HEK293 (cell line): ENCODE results near the gene WAPL.
A peak's percentile ranks its signal among the peaks of the same experiment; 100 is the strongest.

Experiments used
- CTCF ChIA-PET: fragments of 350-600 bp; formaldehyde crosslinking; extraction: SDS; loops from one replicate; lab custom pipeline; 2021; ENCODE audit warnings: antibody characterized with exemption; lab: Yijun Ruan, JAX
- POLR2A ChIA-PET: fragments of 300-600 bp; formaldehyde crosslinking; extraction: SDS; loops from one replicate; lab custom pipeline; 2020; ENCODE audit warnings: antibody characterized with exemption, inconsistent platforms; lab: Yijun Ruan, JAX
- H3K27ac ChIP-seq: fragments of 200-500 bp; sonication (Bioruptor generic); 2 replicates; pipeline ENCODE4 v1.5.1; 2014; ENCODE audit warnings: low read depth, low read length, control low read depth, inconsistent platforms; ENCODE audit errors: extremely low read depth
- H3K36me3 ChIP-seq, 2 experiments: fragments of 200-500 bp in 1 of 2; sonication (Bioruptor generic) in 1 of 2; 1 replicate in 1 of 2; 2 replicates in 1 of 2; pipeline ENCODE4 v1.5.1; 2014 to 2017; ENCODE audit warnings: inconsistent platforms in 2 of 2, low read length in 2 of 2; ENCODE audit not compliant: control insufficient read depth in 2 of 2, insufficient read depth in 1 of 2
- H3K4me1 ChIP-seq: fragments of 200-500 bp; sonication (Bioruptor generic); 2 replicates; pipeline ENCODE4 v1.5.1; 2014; ENCODE audit warnings: mild to moderate bottlenecking, low read length, inconsistent platforms; ENCODE audit not compliant: control insufficient read depth, insufficient read depth
- H3K4me3 ChIP-seq: 2 replicates; pipeline ENCODE4 v1.5.1; 2011; ENCODE audit warnings: low read depth, mild to moderate bottlenecking, control low read depth, low read length, moderate library complexity
- H3K9me3 ChIP-seq: fragments of 200-500 bp; sonication (Bioruptor generic); 2 replicates; pipeline ENCODE4 v1.5.1; 2014; ENCODE audit warnings: low read depth, low read length, inconsistent platforms; ENCODE audit not compliant: control insufficient read depth, insufficient read depth
- INSM2 ChIP-seq: fragments of 450-650 bp; formaldehyde crosslinking; IDR thresholded peaks from 2 replicates; pipeline ENCODE4 v1.5.1; 2016; ENCODE audit warnings: missing biosample characterization, missing genetic modification characterization
- KLF7 ChIP-seq: fragments of 450-650 bp; formaldehyde crosslinking; IDR thresholded peaks from 2 replicates; pipeline ENCODE4 v1.5.1; 2016; ENCODE audit warnings: missing biosample characterization, missing genetic modification characterization, borderline replicate concordance
- MZF1 ChIP-seq: fragments of 450-650 bp; formaldehyde crosslinking; IDR thresholded peaks from 2 replicates; pipeline ENCODE4 v1.5.1; 2017; ENCODE audit warnings: missing biosample characterization, missing genetic modification characterization, borderline replicate concordance
- SETDB1 ChIP-seq: IDR thresholded peaks from one replicate; pipeline ENCODE4 v1.6.1; 2017; ENCODE audit warnings: mild to moderate bottlenecking, low read length, moderate library complexity, mixed read lengths; ENCODE audit not compliant: insufficient read length
- ZNF10 ChIP-seq: fragments of 450-650 bp; formaldehyde crosslinking; IDR thresholded peaks from 2 replicates; pipeline ENCODE4 v1.5.1; 2017; ENCODE audit warnings: missing biosample characterization, missing genetic modification characterization
- ZNF133 ChIP-seq: fragments of 450-650 bp; formaldehyde crosslinking; IDR thresholded peaks from 2 replicates; pipeline ENCODE4 v1.5.1; 2016; ENCODE audit warnings: missing biosample characterization, missing genetic modification characterization
- ZNF223 ChIP-seq: fragments of 450-650 bp; formaldehyde crosslinking; IDR thresholded peaks from 2 replicates; pipeline ENCODE4 v1.5.1; 2016; ENCODE audit warnings: missing biosample characterization, missing genetic modification characterization
- ZNF24 ChIP-seq: fragments of 450-650 bp; formaldehyde crosslinking; IDR thresholded peaks from 2 replicates; pipeline ENCODE4 v1.5.1; 2016; ENCODE audit warnings: missing biosample characterization, missing genetic modification characterization
- ZNF274 ChIP-seq, 2 experiments: fragments of 200-500 bp in 1 of 2; fragments of 450-650 bp in 1 of 2; sonication (Bioruptor generic) in 1 of 2; formaldehyde crosslinking in 1 of 2; IDR thresholded peaks; 2 replicates each; pipeline versions ENCODE4 v1.5.1 to v1.6.1; 2014 to 2016; ENCODE audit warnings: borderline replicate concordance in 1 of 2, inconsistent platforms in 1 of 2, low read length in 1 of 2, missing biosample characterization in 1 of 2, missing genetic modification characterization in 1 of 2
- ZNF302 ChIP-seq: fragments of 450-650 bp; formaldehyde crosslinking; IDR thresholded peaks from 2 replicates; pipeline ENCODE4 v1.5.1; 2016; ENCODE audit warnings: missing biosample characterization, missing genetic modification characterization, low read depth
- ZNF416 ChIP-seq: fragments of 450-650 bp; formaldehyde crosslinking; IDR thresholded peaks from 2 replicates; pipeline ENCODE4 v1.5.1; 2016; ENCODE audit warnings: missing biosample characterization, missing genetic modification characterization
- ZNF510 ChIP-seq: fragments of 450-650 bp; formaldehyde crosslinking; IDR thresholded peaks from 2 replicates; pipeline ENCODE4 v1.5.1; 2018; ENCODE audit warnings: mild to moderate bottlenecking, missing genetic modification characterization, missing biosample characterization; ENCODE audit not compliant: insufficient replicate concordance
- ZNF600 ChIP-seq: fragments of 450-650 bp; formaldehyde crosslinking; IDR thresholded peaks from 2 replicates; pipeline ENCODE4 v1.5.1; 2016; ENCODE audit warnings: missing biosample characterization, missing genetic modification characterization
- ZNF623 ChIP-seq: fragments of 450-650 bp; formaldehyde crosslinking; IDR thresholded peaks from 2 replicates; pipeline ENCODE4 v1.5.1; 2016; ENCODE audit warnings: missing biosample characterization, missing genetic modification characterization
- ZNF677 ChIP-seq: fragments of 450-650 bp; IDR thresholded peaks from 2 replicates; pipeline ENCODE4 v1.5.0; 2018; ENCODE audit warnings: missing biosample characterization, mild to moderate bottlenecking, missing genetic modification characterization, moderate library complexity
- ZNF701 ChIP-seq: fragments of 450-650 bp; formaldehyde crosslinking; IDR thresholded peaks from 2 replicates; pipeline ENCODE4 v1.5.1; 2016; ENCODE audit warnings: missing biosample characterization, missing genetic modification characterization
- ZNF707 ChIP-seq: fragments of 450-650 bp; formaldehyde crosslinking; IDR thresholded peaks from 2 replicates; pipeline ENCODE4 v1.5.1; 2016; ENCODE audit warnings: missing biosample characterization, missing genetic modification characterization
- ZNF843 ChIP-seq: fragments of 450-650 bp; formaldehyde crosslinking; IDR thresholded peaks from 2 replicates; pipeline ENCODE4 v1.5.1; 2016; ENCODE audit warnings: missing biosample characterization, missing genetic modification characterization
- TF ChIP-seq, protein P1 (sequence below): fragments of 450-650 bp; formaldehyde crosslinking; IDR thresholded peaks from 2 replicates; pipeline ENCODE4 v1.5.1; 2017; ENCODE audit warnings: missing biosample characterization, missing genetic modification characterization
- TF ChIP-seq, protein P2 (sequence below): fragments of 450-650 bp; formaldehyde crosslinking; IDR thresholded peaks from 2 replicates; pipeline ENCODE4 v1.5.1; 2016; ENCODE audit warnings: missing biosample characterization, missing genetic modification characterization, borderline replicate concordance
- TF ChIP-seq, protein P3 (sequence below): fragments of 450-650 bp; formaldehyde crosslinking; IDR thresholded peaks from 2 replicates; pipeline ENCODE4 v1.5.1; 2016; ENCODE audit warnings: missing biosample characterization, missing genetic modification characterization

The WAPL gene

DNA sequence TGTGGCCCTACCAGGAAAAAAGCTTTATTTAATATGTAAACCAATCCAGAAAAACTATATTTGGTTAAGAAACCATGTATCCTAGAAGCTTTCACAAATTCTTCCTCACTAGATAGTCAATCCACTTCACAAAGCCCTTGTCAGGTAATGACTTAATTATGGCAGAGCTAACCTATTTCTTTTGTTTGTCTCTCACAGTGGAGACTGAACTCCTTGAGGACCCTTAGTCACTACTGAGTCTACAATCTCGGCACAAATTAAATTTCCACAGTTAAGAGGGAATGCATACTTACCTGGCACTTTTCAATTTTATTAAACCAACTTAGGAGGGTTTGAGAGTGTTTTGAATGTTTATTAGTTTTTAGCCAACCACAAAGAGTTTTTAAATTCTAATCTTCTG, 23.0 kb downstream of the WAPL start:
- Histone ChIP-seq H3K36me3 (peaks cover 44 to 77% of the 10 kb centered on the region in 2 experiments), H3K9me3 (no peaks in the 10 kb centered on the region), H3K27ac (no peak overlapping the region), H3K4me3 (no peak overlapping the region), H3K4me1 (peaks cover 6% of the 10 kb centered on the region)
- ChIA-PET CTCF (no interaction called here), POLR2A (no interaction called here)
- TF ChIP-seq, protein P1, sequence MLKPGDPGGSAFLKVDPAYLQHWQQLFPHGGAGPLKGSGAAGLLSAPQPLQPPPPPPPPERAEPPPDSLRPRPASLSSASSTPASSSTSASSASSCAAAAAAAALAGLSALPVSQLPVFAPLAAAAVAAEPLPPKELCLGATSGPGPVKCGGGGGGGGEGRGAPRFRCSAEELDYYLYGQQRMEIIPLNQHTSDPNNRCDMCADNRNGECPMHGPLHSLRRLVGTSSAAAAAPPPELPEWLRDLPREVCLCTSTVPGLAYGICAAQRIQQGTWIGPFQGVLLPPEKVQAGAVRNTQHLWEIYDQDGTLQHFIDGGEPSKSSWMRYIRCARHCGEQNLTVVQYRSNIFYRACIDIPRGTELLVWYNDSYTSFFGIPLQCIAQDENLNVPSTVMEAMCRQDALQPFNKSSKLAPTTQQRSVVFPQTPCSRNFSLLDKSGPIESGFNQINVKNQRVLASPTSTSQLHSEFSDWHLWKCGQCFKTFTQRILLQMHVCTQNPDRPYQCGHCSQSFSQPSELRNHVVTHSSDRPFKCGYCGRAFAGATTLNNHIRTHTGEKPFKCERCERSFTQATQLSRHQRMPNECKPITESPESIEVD (tag by site-specific recombination) = peak; percentile 38
- no peak for TF ChIP-seq INSM2

DNA sequence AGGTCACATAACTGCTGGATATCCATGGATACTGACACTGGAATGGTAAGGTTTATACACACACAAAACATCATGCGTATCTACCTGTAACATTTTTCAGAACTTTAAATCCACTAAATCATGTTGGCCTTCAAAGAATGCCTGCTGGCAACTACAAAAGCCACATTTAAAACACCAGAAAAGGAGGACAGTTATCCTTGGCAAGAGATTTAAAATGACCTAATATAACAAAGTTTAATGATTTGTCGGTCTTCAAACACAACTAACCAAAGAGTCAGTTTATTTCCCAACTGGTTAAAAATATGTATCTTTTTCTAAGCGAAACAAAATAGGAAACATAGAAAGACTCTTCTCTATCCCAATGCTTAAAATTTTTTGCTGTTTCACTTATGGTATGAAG, 24.0 kb downstream of the WAPL start:
- Histone ChIP-seq H3K36me3 (peaks cover 42 to 71% of the 10 kb centered on the region in 2 experiments), H3K9me3 (no peaks in the 10 kb centered on the region), H3K4me3 (no peak overlapping the region), H3K4me1 (peaks cover 6% of the 10 kb centered on the region)
- CTCF ChIA-PET = no interaction called here
- no peak for TF ChIP-seq MZF1 (tag by site-specific recombination)
- TF ChIP-seq ZNF416 = no peak
- no peak for TF ChIP-seq ZNF274 (IDR thresholded peaks at IDR 0.05; ENCODE audit: low read length)
- no peak for TF ChIP-seq ZNF274 (tag by site-specific recombination; IDR thresholded peaks at IDR 0.05; ENCODE audit: borderline replicate concordance)
- no peak for TF ChIP-seq SETDB1
- TF ChIP-seq ZNF843 (tag by site-specific recombination) = no peak
- TF ChIP-seq ZNF133 (tag by site-specific recombination) = no peak
- TF ChIP-seq ZNF223 (tag by site-specific recombination) = no peak
- TF ChIP-seq, all 188 proteins: peak for 0
- H3K27ac ChIP-seq = no peak overlapping the region
- POLR2A ChIA-PET = interaction anchor here (0.5 kb wide), 1 partner anchor 75 kb away, joined by 5 read pairs; no protein-coding TSS in a partner anchor

DNA sequence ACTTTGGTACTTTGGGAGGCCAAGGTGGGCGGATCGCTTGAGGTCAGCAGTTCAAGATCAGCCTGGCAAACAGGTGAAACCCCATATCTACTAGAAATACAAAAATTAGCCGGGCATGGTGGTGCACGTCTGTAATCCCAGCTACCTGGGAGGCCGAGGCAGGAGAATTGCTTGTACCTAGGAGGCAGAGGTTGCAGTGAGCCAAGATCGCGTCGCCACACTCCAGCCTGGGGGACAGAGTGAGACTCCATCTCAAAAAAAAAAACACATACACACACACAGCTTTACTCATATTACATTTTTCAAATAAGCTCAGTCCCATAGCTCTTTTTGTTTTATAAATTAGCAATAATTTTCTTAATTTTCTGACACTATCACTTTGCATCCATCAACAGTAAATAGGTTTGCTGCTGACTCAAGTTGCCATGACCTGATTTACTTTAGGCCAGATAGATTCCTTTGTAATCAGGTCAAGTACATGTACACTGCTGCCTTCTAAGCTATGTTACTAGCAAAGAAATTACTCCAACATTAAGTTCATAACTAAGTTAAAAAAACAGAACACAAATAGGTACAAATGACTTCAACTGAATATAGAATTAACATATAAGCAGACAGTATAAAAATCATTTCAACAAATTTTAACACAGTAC, 31.5 kb downstream of the WAPL start:
- Histone ChIP-seq H3K27ac (no peak overlapping the region), H3K4me1 (no peaks in the 10 kb centered on the region), H3K4me3 (no peak overlapping the region), H3K36me3 (peaks cover 20 to 58% of the 10 kb centered on the region in 2 experiments), H3K9me3 (no peaks in the 10 kb centered on the region)
- POLR2A ChIA-PET = no interaction called here
- TF ChIP-seq ZNF10 (tag by site-specific recombination) (no peak), ZNF600 (tag by site-specific recombination) (peak; percentile 89), ZNF623 (tag by site-specific recombination) (no peak)
- CTCF ChIA-PET = no interaction called here

GRCh38 chr10:86489071-86489810, 32.4 kb downstream of the WAPL start:
- POLR2A ChIA-PET = no interaction called here
- CTCF ChIA-PET = no interaction called here
- H3K36me3 ChIP-seq = peaks cover 15 to 55% of the 10 kb centered on the region in 2 experiments
- TF ChIP-seq ZNF677 (tag by site-specific recombination) = no peak
- TF ChIP-seq, protein P2, sequence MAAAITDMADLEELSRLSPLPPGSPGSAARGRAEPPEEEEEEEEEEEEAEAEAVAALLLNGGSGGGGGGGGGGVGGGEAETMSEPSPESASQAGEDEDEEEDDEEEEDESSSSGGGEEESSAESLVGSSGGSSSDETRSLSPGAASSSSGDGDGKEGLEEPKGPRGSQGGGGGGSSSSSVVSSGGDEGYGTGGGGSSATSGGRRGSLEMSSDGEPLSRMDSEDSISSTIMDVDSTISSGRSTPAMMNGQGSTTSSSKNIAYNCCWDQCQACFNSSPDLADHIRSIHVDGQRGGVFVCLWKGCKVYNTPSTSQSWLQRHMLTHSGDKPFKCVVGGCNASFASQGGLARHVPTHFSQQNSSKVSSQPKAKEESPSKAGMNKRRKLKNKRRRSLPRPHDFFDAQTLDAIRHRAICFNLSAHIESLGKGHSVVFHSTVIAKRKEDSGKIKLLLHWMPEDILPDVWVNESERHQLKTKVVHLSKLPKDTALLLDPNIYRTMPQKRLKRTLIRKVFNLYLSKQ (tag by site-specific recombination) = no peak
- TF ChIP-seq, protein P3, sequence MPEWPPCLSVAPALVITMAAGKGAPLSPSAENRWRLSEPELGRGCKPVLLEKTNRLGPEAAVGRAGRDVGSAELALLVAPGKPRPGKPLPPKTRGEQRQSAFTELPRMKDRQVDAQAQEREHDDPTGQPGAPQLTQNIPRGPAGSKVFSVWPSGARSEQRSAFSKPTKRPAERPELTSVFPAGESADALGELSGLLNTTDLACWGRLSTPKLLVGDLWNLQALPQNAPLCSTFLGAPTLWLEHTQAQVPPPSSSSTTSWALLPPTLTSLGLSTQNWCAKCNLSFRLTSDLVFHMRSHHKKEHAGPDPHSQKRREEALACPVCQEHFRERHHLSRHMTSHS (tag by site-specific recombination) = no peak
- no peak for TF ChIP-seq KLF7 (tag by site-specific recombination)
- no peak for TF ChIP-seq ZNF510 (tag by site-specific recombination)
- no peak for TF ChIP-seq ZNF701 (tag by site-specific recombination)
- no peak for TF ChIP-seq ZNF24 (tag by site-specific recombination)
- TF ChIP-seq ZNF707 (tag by site-specific recombination) = no peak
- TF ChIP-seq ZNF302 (tag by site-specific recombination) = no peak

More at GRCh38 chr10:86489071-86489810, 32.4 kb downstream of the WAPL start:
- no peaks in the 10 kb centered on the region for H3K4me1 ChIP-seq
- H3K4me3 ChIP-seq = no peak overlapping the region
- no peak overlapping the region for H3K27ac ChIP-seq
- no peaks in the 10 kb centered on the region for H3K9me3 ChIP-seq
